Epithelial cell of prostate (primary cell): ENCODE results near the gene RAB43.
"Not testable (repeated sequence)": the region's sequence is repeated elsewhere in the genome, so short reads cannot be mapped to it uniquely, and the experiment has no call there.

Experiments used
- DNase-seq: peaks from one replicate; pipeline ENCODE4 v3.0.0-alpha.2; 2011; ENCODE audit warnings: low read depth, low spot score
- H3K27ac ChIP-seq: fragments of 450-650 bp; 2 replicates; pipeline ENCODE4 v1.5.1; 2017; ENCODE audit warnings: mild to moderate bottlenecking

The RAB43 gene

GRCh38 chr3:129121792-129122411 is at the start of gene RAB43:
Gene RAB43, minus strand, starts transcription at chr3:129121804. Its CDS starts 315 bp downstream, at chr3:129121489.
- DNase-seq, result peak; percentile 10

DNA sequence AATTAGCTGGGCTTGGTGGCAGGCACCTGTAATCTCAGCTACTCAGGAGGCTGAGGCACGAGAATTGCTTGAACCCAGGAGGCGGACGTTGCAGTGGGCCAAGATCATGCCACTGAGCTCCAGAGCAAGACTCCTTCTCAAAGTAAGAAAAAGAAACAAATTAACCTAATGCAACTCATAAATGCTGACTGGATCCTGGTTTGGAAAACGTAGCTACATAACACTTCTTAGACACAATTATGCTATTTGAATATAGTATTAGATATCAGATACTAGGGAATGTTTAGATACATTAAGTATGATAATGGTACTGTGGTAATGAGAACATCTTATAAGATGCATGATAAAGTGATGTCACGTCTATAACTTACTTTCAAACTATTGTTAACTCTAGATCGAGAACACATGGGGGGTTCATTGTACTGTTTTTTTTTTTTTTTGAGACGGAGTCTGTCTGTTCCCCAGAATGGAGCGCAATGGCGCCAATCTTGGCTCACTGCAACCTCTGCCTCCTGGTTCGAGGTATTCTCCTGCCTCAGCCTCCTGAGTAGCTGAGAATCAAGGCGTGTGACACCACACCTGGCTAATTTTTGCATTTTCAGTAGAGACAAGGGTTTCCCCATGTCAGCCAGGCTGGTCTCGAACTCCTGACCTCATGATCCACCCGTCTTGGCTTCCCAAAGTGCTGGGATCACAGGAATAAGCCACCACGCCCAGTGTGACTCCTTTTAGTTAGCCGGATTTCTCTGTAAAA is 45.2 kb upstream of the RAB43 start:
- DNase-seq, result no peak
- H3K27ac ChIP-seq, result no peak overlapping the region

More at GRCh38 chr3:129121792-129122411, at the start of gene RAB43:
- H3K27ac ChIP-seq, result peak within 1 kb of the TSS; percentile 89

- not testable (repeated sequence) for DNase-seq, H3K27ac ChIP-seq
Observed at GRCh38 chr3:129165594-129165993, 44.0 kb upstream of the RAB43 start.

- H3K27ac ChIP-seq, result no peak overlapping the region
- DNase-seq, result no peak
Observed at GRCh38 chr3:129164500-129164899, 42.9 kb upstream of the RAB43 start.

DNA sequence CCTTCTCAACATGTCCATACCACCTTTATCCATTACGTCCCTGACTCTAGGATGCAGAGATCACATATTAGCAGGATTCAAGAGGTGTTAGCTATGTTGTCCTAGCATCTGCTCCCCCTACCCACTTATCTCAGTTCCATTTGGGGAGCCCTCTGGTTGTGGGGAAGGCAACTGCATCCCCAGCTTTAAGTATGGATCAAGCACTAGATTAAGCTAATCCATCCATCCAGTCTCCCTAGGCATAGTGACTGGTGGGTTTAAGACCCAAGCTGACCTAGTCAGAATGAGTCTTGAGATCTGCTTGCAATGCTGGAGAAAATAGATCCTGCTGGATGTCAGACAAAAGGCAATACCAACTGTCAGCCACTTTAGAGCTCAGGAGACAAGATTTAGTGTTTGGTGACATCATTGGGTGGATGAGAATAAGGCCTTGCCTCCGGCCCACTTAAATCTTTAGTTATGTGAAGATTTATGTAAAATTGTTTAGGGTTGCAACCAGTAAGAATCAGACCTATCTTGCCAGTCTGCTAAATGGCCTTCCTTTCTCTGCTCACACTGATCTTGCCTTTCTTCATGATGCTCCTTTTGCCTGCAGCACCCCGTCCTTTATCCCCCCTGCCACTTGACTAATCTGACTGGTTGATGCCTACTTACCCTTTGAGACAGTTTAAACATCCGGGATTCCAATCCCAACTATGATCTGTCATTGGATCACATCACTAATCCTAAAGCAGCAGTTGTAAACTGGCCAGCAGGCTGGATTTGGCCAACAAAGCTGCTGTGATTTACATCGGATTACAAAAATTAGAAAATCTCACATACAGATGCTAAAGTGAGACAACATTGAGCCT is 41.4 kb upstream of the RAB43 start:
- DNase-seq, result no peak
- H3K27ac ChIP-seq, result peak overlapping the region; percentile 97

DNA sequence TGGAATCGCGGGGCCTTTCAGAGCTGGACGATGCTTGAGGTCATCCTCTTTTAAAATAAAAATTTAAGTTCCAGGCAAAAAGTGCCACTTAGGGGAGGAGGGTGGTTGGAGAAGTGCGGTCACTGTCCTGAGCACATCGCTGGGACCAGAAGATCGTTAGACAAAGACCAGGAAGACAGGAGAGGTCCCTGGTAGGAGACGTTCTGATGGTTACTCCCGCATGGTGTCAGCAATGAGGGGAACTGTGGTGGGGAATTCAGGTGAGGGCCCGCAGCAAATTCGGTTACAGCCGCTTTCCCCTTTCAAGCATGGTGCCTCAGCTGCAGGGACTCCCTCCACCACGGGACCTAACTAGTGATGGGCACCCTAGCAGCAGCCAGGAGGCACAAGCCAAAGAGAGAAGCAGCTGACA is 40.3 kb upstream of the RAB43 start:
- peak overlapping the region; percentile 97 for H3K27ac ChIP-seq
- no peak for DNase-seq

- DNase-seq, result peak; percentile 88
- H3K27ac ChIP-seq, result peak within 1 kb of the TSS; percentile 97
Observed at GRCh38 chr3:129160891-129161859, 39.6 kb upstream of the RAB43 start, which contains the start of gene ISY1. Gene ISY1, minus strand, starts transcription at chr3:129161063. Its CDS starts 88 bp downstream, at chr3:129160975.

DNA sequence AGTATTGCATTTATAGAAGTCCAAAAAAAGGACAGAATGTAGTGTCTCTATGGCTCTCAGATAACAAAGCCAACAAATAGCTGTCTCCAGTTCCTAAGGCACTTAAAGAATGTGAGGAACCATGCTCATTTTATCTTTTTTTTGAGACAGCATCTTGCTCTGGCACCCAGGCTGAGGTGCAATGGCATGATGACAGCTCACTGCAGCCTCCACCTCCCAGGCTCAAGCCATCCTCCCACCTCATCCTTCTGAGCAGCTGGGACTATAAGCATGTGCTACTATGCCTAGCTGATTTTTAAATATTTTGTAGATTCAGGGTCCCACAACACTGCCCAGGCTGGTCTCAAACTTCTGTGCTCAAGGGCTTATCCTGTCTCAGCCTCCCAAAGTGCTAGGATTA is 23.2 kb upstream of the RAB43 start:
- no peak overlapping the region for H3K27ac ChIP-seq
- DNase-seq, result no peak

DNA sequence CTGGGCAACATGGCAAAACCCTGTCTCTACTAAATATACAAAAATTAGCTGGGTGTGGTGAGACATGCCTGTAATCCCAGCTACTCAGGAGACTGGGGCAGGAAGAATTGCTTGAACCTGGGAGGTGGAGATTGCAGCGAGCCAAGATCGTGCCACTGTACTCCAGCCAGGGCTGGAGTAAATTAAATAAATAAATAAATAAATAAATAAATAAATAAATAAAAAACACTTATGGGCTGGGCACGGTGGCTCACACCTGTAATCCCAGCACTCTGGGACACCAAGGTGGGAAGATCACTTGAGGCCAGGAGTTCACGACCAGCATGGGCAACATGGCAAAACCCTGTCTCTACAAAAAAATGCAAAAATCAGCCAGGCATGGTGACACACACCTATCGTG is 19.4 kb upstream of the RAB43 start:
- H3K27ac ChIP-seq, DNase-seq: not testable (repeated sequence)

DNA sequence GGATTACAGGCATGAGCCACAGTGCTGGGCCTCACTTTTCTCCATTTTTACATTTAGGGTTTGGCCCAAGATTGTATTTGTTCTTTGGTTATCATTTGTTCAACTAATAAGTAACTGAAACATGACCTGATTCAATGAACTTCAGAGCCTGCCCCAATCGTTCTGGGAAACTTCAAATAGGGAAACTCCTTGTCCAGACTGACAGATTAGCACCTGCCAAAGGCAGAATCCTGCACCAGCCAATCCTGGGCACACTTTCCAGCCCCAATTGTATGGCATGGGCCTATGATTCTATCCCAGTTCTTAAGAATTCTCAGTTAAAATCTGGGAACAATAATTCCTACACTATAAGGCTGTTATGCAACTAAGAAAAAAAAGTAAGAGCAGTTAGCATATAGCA is 18.3 kb upstream of the RAB43 start:
- no peak for DNase-seq
- H3K27ac ChIP-seq, result no peak overlapping the region

DNA sequence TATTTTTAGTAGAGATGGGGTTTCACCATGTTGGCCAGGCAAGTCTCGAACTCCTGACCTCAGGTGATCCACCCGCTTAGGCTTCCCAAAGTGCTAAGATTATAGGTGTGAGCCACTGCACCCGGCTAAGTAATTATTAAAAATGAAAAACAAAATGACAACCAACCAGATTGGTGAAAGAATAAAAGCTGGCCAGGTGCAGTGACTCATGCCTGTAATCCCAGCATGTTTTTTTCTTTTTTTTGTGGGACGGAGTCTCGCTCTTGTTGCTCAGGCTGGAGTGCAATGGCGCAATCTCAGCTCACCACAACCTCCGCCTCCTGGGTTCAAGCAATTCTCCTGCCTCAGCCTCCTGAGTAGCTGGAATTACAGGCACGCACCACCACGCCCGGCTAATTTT is 14.7 kb upstream of the RAB43 start:
- not testable (repeated sequence) for H3K27ac ChIP-seq, DNase-seq

GRCh38 chr3:129132097-129132866 is 10.7 kb upstream of the RAB43 start:
- no peak overlapping the region for H3K27ac ChIP-seq
- DNase-seq, result no peak

DNA sequence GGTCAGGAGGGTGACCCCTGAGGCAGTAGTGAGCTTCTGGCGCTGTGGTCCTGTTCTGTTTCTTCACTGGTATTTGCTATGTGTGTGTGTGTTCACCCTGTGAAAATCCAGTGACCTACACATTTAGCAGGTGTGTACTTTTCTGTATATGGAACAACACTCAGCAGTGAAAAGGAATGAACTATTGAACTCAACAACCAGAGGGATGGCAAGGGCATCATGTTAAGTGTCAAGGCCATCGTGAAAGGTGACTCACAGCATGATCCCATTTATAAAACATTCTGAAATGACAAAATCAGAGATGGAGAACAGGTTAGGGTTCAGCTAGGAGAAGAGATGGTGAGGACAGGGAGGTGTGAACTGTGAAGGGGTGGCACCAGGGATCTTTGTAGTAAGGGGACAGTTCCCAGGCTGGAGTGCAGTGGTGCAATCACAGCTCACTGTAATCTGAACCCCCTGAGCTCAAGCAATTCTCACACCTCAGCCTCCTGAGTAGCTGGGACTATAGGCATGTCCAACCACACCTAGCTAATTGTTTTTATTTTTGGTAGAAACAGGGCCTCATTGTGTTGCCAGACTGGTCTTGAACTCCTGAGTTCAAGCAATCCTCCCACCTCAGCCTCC is 10.0 kb upstream of the RAB43 start:
- H3K27ac ChIP-seq, result no peak overlapping the region
- DNase-seq, result no peak

DNA sequence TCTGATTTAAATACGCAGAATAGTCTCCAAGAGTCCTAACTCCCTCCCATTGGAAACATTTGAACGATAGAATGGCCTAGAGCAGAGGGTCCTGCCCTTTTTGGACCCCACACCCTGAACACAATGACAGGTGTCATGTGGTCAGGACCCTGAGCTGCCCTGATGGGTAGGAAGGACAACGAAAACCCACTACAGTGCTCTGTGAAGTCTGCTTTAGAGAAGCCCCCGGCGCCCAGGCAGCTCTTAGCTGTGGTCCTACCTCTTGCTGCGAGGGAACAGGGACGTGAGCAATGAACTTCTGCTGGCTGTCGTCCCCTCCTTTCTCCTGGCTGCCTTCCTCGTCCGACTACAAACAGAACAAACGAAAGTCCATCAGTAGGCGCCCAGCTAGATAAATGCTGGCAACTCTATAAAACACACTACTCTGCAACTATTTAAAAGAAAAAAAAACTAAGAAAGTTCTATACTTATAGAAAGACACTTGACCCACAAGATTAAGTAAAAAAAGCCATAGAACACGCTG is 8.7 kb upstream of the RAB43 start:
- DNase-seq, result no peak
- no peak overlapping the region for H3K27ac ChIP-seq

DNA sequence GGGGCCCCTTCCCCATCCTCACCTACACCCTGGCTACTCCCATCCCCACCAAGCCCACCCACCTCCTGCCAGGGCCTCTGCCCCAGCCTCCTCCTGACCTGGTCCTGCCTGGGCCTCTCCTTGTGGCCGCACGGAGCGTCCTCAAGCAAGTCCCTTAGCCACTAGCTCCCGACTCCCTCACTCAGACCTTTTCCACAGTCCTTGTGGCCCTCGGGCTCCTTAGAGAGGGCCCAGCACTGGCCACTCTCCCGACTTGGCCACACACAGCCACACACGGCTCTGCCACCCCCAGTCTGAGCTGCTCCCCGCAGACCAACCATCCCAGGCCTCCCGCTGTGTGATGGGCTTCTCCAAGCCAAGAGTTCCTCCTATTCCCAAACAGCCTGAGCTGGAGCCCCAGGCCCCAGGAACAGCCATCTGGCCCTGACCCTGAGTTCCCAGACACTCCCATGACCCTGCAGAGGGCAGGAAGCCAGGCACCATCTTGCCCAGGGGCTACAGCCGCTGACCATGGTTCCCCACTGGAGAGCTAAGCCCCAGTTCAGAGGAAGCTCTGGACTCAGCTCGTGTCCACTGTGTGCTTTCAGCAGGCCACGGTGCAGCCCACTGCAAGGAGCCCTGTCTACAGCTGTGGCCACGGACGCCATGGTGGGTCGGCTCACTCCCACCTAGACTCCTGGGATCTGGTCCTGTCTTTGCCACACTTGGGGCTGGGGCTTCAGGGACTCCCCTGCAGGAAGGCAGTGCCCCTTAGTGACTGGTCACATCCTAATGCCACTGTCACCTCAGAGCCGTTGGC is 7.0 kb upstream of the RAB43 start:
- DNase-seq, result no peak
- H3K27ac ChIP-seq, result no peak overlapping the region

- no peak overlapping the region for H3K27ac ChIP-seq
- no peak for DNase-seq
Observed at GRCh38 chr3:129126726-129127280, 5.2 kb upstream of the RAB43 start.
